ENCODE measurements around the gene ANKRD13B. TPM values are rescaled to one million over a fixed set of nuclear protein-coding genes. Genes with fewer than 3 reads are reported as not detected.
A peak's percentile ranks its signal among the peaks of the same experiment; 100 is the strongest.

The ANKRD13B gene
- total RNA-seq, 1 donor from 2014 or later = 30.7 TPM

- TF ChIP-seq CTCF (conservative IDR thresholded peaks at IDR 0.05; ENCODE audit: low read depth, low read length) = no peak
- H3K4me3 ChIP-seq (ENCODE audit: low read depth, low read length) = no peak overlapping the region
- DNase-seq (ENCODE audit: low read depth) = no peak
These were observed 27.3 kb downstream of the ANKRD13B start for GRCh38 chr17:29620271-29620670.

- TF ChIP-seq CTCF (conservative IDR thresholded peaks at IDR 0.05; ENCODE audit: low read depth, low read length) = no peak
- DNase-seq (ENCODE audit: low read depth) = no peak
- H3K4me3 ChIP-seq (ENCODE audit: low read depth, low read length) = no peak overlapping the region
These were observed 28.0 kb downstream of the ANKRD13B start for GRCh38 chr17:29620779-29621500.

- no peak for DNase-seq (ENCODE audit: low read depth)
- no peak for TF ChIP-seq CTCF (conservative IDR thresholded peaks at IDR 0.05; ENCODE audit: low read depth, low read length)
- peak overlapping the region; percentile 85 for H3K4me3 ChIP-seq (ENCODE audit: low read depth, low read length)
These were observed 28.8 kb downstream of the ANKRD13B start for GRCh38 chr17:29621751-29622194.

GRCh38 chr17:29622337-29623282, 29.7 kb downstream of the ANKRD13B start, which contains the start of gene CORO6:
CORO6 (minus strand) TSS chr17:29622912; CDS start chr17:29621421, 1,491 bp downstream.
- no peak for TF ChIP-seq CTCF (conservative IDR thresholded peaks at IDR 0.05; ENCODE audit: low read depth, low read length)
- peak within 1 kb of the TSS; percentile 85 for H3K4me3 ChIP-seq (ENCODE audit: low read depth, low read length)
- no peak for DNase-seq (ENCODE audit: low read depth)

GRCh38 chr17:29623283-29623647, 30.3 kb downstream of the ANKRD13B start:
- TF ChIP-seq CTCF (conservative IDR thresholded peaks at IDR 0.05; ENCODE audit: low read depth, low read length) = no peak
- no peak for DNase-seq (ENCODE audit: low read depth)
- peak overlapping the region; percentile 85 for H3K4me3 ChIP-seq (ENCODE audit: low read depth, low read length)

- H3K4me3 ChIP-seq (ENCODE audit: low read depth, low read length) = no peak overlapping the region
- no peak for TF ChIP-seq CTCF (conservative IDR thresholded peaks at IDR 0.05; ENCODE audit: low read depth, low read length)
- no peak for DNase-seq (ENCODE audit: low read depth)
These were observed 31.7 kb downstream of the ANKRD13B start for GRCh38 chr17:29624586-29624985.
